IgD-negative memory B cell (primary cell): ENCODE measurements around the gene RTP5. TPM values are rescaled to one million over a fixed set of nuclear protein-coding genes. Genes with fewer than 3 reads are reported as not detected.
"Not testable (repeated sequence)": the region's sequence is repeated elsewhere in the genome, so short reads cannot be mapped to it uniquely, and the experiment has no call there.

ENCODE experiments used
- H3K27ac Mint-ChIP-seq, 3 donors: one replicate each; pipeline ENCODE4 v1.8.0; 2020 to 2022; ENCODE audit warnings: mild to moderate bottlenecking in 3 of 3, mixed read lengths in 3 of 3, moderate library complexity in 1 of 3
- H3K27me3 Mint-ChIP-seq: one replicate; pipeline ENCODE4 v1.8.0; 2021; ENCODE audit warnings: mixed read lengths
- H3K36me3 Mint-ChIP-seq: one replicate; pipeline ENCODE4 v1.8.0; 2020; ENCODE audit warnings: mild to moderate bottlenecking, mixed read lengths
- H3K4me1 Mint-ChIP-seq, 3 donors: one replicate each; pipeline ENCODE4 v1.8.0; 2020 to 2022; ENCODE audit warnings: mixed read lengths in 3 of 3, mild to moderate bottlenecking in 1 of 3
- H3K4me3 Mint-ChIP-seq, 4 donors: one replicate each; pipeline ENCODE4 v1.8.0; 2020 to 2022; ENCODE audit warnings: mild to moderate bottlenecking in 4 of 4, mixed read lengths in 4 of 4, moderate library complexity in 3 of 4
- H3K9me3 Mint-ChIP-seq, 3 donors: one replicate each; pipeline ENCODE4 v1.8.0; 2020 to 2021; ENCODE audit warnings: mixed read lengths in 3 of 3, mild to moderate bottlenecking in 1 of 3
- polyA plus RNA-seq: library from polyadenylated mRNA; unstranded; fragments of 300-500 nt; fragmentation: Illumina TruSeq; gene quantifications from one replicate; pipeline ENCODE4 v1.2.3, GENCODE V29; 2021

Gene RTP5
- polyA plus RNA-seq, 1 donor from 2014 or later: not detected

- Mint-ChIP-seq H3K4me1 (peaks cover 6 to 12% (median 9%) of the 10 kb centered on the region in 3 donors), H3K27me3 (peaks cover 17% of the 10 kb centered on the region), H3K36me3 (no peaks in the 10 kb centered on the region), H3K27ac (peak overlapping the region in 2 of 3 donors; percentile 9 to 17), H3K4me3 (peak overlapping the region in 1 of 4 donors; percentile 69), H3K9me3 (no peaks in the 10 kb centered on the region)
Observed at GRCh38 chr2:241868661-241869081, 858 bp upstream of the RTP5 start.

- no peaks in the 10 kb centered on the region for H3K9me3 Mint-ChIP-seq
- H3K4me1 Mint-ChIP-seq: peaks cover 4 to 8% (median 6%) of the 10 kb centered on the region in 3 donors
- no peaks in the 10 kb centered on the region for H3K36me3 Mint-ChIP-seq
- no peak overlapping the region for H3K27ac Mint-ChIP-seq
- peaks cover 7% of the 10 kb centered on the region for H3K27me3 Mint-ChIP-seq
- no peak overlapping the region for H3K4me3 Mint-ChIP-seq
Observed at GRCh38 chr2:241870081-241870541, 582 bp downstream of the RTP5 start.

- peaks cover 7% of the 10 kb centered on the region for H3K27me3 Mint-ChIP-seq
- peak overlapping the region in 1 of 4 donors; percentile 87 for H3K4me3 Mint-ChIP-seq
- H3K27ac Mint-ChIP-seq: peak overlapping the region in 2 of 3 donors; percentile 84 to 92
- no peaks in the 10 kb centered on the region for H3K36me3 Mint-ChIP-seq
- H3K9me3 Mint-ChIP-seq: peaks cover 0 to 4% (median 0%) of the 10 kb centered on the region in 3 donors
- H3K4me1 Mint-ChIP-seq: peaks cover 4 to 9% (median 9%) of the 10 kb centered on the region in 3 donors
Observed at GRCh38 chr2:241870611-241871537, 1.3 kb downstream of the RTP5 start.

- Mint-ChIP-seq H3K27me3 (peaks cover 7% of the 10 kb centered on the region), H3K4me1 (peaks cover 4 to 10% (median 9%) of the 10 kb centered on the region in 3 donors), H3K4me3 (peak overlapping the region in 1 of 4 donors; percentile 87), H3K9me3 (peaks cover 0 to 4% (median 0%) of the 10 kb centered on the region in 3 donors), H3K36me3 (no peaks in the 10 kb centered on the region), H3K27ac (peak overlapping the region in 1 of 3 donors; percentile 92)
Observed at GRCh38 chr2:241871538-241872312, 2.2 kb downstream of the RTP5 start.

GRCh38 chr2:241872313-241872642, 2.7 kb downstream of the RTP5 start:
- H3K27ac Mint-ChIP-seq: no peak overlapping the region
- H3K4me1 Mint-ChIP-seq: peaks cover 4 to 10% (median 9%) of the 10 kb centered on the region in 3 donors
- peaks cover 0 to 4% (median 0%) of the 10 kb centered on the region in 3 donors for H3K9me3 Mint-ChIP-seq
- no peaks in the 10 kb centered on the region for H3K36me3 Mint-ChIP-seq
- no peak overlapping the region for H3K4me3 Mint-ChIP-seq
- peaks cover 7% of the 10 kb centered on the region for H3K27me3 Mint-ChIP-seq

GRCh38 chr2:241873081-241873802, 3.7 kb downstream of the RTP5 start:
- Mint-ChIP-seq H3K4me1 (peaks cover 4 to 10% (median 9%) of the 10 kb centered on the region in 3 donors), H3K4me3 (no peak overlapping the region), H3K27ac (no peak overlapping the region), H3K36me3 (no peaks in the 10 kb centered on the region), H3K9me3 (peaks cover 0 to 4% (median 0%) of the 10 kb centered on the region in 3 donors), H3K27me3 (peaks cover 7% of the 10 kb centered on the region)

- H3K4me3 Mint-ChIP-seq: no peak overlapping the region
- peaks cover 0 to 4% (median 0%) of the 10 kb centered on the region in 3 donors for H3K9me3 Mint-ChIP-seq
- no peak overlapping the region for H3K27ac Mint-ChIP-seq
- H3K27me3 Mint-ChIP-seq: peaks cover 7% of the 10 kb centered on the region
- peaks cover 4 to 10% (median 7%) of the 10 kb centered on the region in 3 donors for H3K4me1 Mint-ChIP-seq
- H3K36me3 Mint-ChIP-seq: no peaks in the 10 kb centered on the region
Observed at GRCh38 chr2:241873803-241874110, 4.2 kb downstream of the RTP5 start.

GRCh38 chr2:241874277-241874925, 4.9 kb downstream of the RTP5 start:
- no peaks in the 10 kb centered on the region for H3K36me3 Mint-ChIP-seq
- peaks cover 7% of the 10 kb centered on the region for H3K27me3 Mint-ChIP-seq
- H3K4me3 Mint-ChIP-seq: no peak overlapping the region
- peaks cover 4 to 7% (median 5%) of the 10 kb centered on the region in 3 donors for H3K4me1 Mint-ChIP-seq
- H3K27ac Mint-ChIP-seq: no peak overlapping the region
- H3K9me3 Mint-ChIP-seq: peaks cover 0 to 4% (median 0%) of the 10 kb centered on the region in 3 donors

GRCh38 chr2:241875754-241876527, 6.4 kb downstream of the RTP5 start:
- not testable (repeated sequence) for H3K4me1 Mint-ChIP-seq, H3K36me3 Mint-ChIP-seq, H3K27me3 Mint-ChIP-seq, H3K9me3 Mint-ChIP-seq
- peak overlapping the region in 2 of 4 donors; percentile 25 to 41 for H3K4me3 Mint-ChIP-seq
- peak overlapping the region in 2 of 3 donors; percentile 16 to 56 for H3K27ac Mint-ChIP-seq

- no peaks in the 10 kb centered on the region for H3K36me3 Mint-ChIP-seq
- H3K4me3 Mint-ChIP-seq: no peak overlapping the region
- H3K4me1 Mint-ChIP-seq: peaks cover 6 to 9% (median 7%) of the 10 kb centered on the region in 3 donors
- H3K27ac Mint-ChIP-seq: peak overlapping the region in 1 of 3 donors; percentile 20
- peaks cover 4% of the 10 kb centered on the region for H3K27me3 Mint-ChIP-seq
- H3K9me3 Mint-ChIP-seq: peaks cover 0 to 4% (median 4%) of the 10 kb centered on the region in 3 donors
Observed at GRCh38 chr2:241876528-241877196, 7.1 kb downstream of the RTP5 start.

- Mint-ChIP-seq H3K9me3 (peaks cover 0 to 4% (median 4%) of the 10 kb centered on the region in 3 donors), H3K36me3 (no peaks in the 10 kb centered on the region), H3K4me3 (no peak overlapping the region), H3K27ac (peak overlapping the region in 1 of 3 donors; percentile 20), H3K4me1 (peaks cover 6 to 10% (median 7%) of the 10 kb centered on the region in 3 donors), H3K27me3 (peaks cover 4% of the 10 kb centered on the region)
Observed at GRCh38 chr2:241877197-241877685, 7.7 kb downstream of the RTP5 start.

- H3K27ac Mint-ChIP-seq: peak overlapping the region in 2 of 3 donors; percentile 64 to 93
- H3K36me3 Mint-ChIP-seq: no peaks in the 10 kb centered on the region
- H3K27me3 Mint-ChIP-seq: no peaks in the 10 kb centered on the region
- peaks cover 16 to 20% (median 17%) of the 10 kb centered on the region in 3 donors for H3K4me1 Mint-ChIP-seq
- H3K4me3 Mint-ChIP-seq: peak overlapping the region in 1 of 4 donors; percentile 52
- peaks cover 0 to 4% (median 4%) of the 10 kb centered on the region in 3 donors for H3K9me3 Mint-ChIP-seq
Observed at GRCh38 chr2:241877989-241878970, 8.8 kb downstream of the RTP5 start.
